ENCODE results near the gene GMIP. TPM values are rescaled to one million over a fixed set of nuclear protein-coding genes. Genes with fewer than 3 reads are reported as not detected.

The GMIP gene
- total RNA-seq, 1 donor: 6.5 TPM

- Histone ChIP-seq H3K4me2 (ENCODE audit: insufficient read depth, low read length) (peak overlapping the region; percentile 86), H3K79me2 (ENCODE audit: insufficient read depth, low read length) (peaks cover 8% of the 10 kb centered on the region), H3K36me3 (ENCODE audit: insufficient read depth, low read length) (peaks cover 30% of the 10 kb centered on the region), H3K4me1 (ENCODE audit: insufficient read depth, low read length) (peaks cover 8% of the 10 kb centered on the region), H3K27me3 (ENCODE audit: insufficient read depth, low read length) (no peaks in the 10 kb centered on the region), H3K27ac (ENCODE audit: low read depth, low read length) (peak overlapping the region; percentile 45), H3K4me3 (ENCODE audit: insufficient read depth, low read length) (peak overlapping the region; percentile 97), H4K20me1 (ENCODE audit: insufficient read depth, low read length) (no peaks in the 10 kb centered on the region), H3K9me3 (ENCODE audit: low read depth, low read length) (no peaks in the 10 kb centered on the region), H2AFZ (ENCODE audit: low read length) (peak overlapping the region; percentile 89)
- DNase-seq (ENCODE audit: insufficient read length, low spot score, missing footprints): peak; percentile 93
- TF ChIP-seq CTCF (IDR thresholded peaks at IDR 0.05; ENCODE audit: extremely low read depth, low read depth, low read length): no peak
Observed at GRCh38 chr19:19642506-19643157, 825 bp downstream of the GMIP start.

DNA sequence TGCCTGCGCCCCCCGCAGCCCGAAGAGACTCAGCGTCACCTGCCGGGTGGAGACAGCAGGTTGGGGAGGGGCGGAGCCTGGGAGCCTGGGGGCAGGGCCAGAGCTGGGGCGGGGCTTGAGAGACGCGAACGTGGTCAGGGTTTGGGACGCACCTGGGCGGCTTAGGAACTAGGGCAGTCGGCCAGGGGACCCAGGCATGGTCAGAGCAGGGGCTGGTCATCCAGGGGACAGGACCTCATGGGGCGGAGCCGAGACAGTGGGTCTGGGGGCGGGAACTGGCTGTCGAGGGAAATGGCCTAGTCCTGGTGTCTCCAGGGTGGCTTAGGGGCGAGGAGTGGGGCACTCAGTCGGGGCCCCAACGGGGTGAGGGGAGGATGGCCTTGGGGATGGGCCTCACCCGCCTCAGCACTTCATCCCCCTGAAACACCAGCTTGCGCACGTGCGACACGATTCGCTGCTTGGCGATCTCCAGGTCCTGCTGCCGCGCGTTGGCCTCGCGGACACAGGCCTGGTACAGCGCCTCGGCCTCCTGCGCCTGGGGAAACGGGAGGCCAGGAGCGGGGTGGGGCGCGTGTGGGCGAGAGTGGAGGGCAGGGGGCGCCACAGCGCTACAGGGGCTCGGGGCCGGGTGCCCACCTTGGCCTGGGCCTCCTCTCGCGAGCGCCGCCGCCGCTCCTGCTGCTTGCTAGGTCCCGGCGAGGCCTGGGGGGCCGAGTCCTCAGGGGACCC, 5.8 kb downstream of the GMIP start:
- no peak for TF ChIP-seq CTCF (IDR thresholded peaks at IDR 0.05; ENCODE audit: extremely low read depth, low read depth, low read length)
- Histone ChIP-seq H3K4me3 (ENCODE audit: insufficient read depth, low read length) (no peak overlapping the region), H2AFZ (ENCODE audit: low read length) (no peak overlapping the region), H3K27ac (ENCODE audit: low read depth, low read length) (no peak overlapping the region), H3K27me3 (ENCODE audit: insufficient read depth, low read length) (no peaks in the 10 kb centered on the region), H3K4me2 (ENCODE audit: insufficient read depth, low read length) (no peak overlapping the region), H3K36me3 (ENCODE audit: insufficient read depth, low read length) (peaks cover 34% of the 10 kb centered on the region), H3K79me2 (ENCODE audit: insufficient read depth, low read length) (peaks cover 2% of the 10 kb centered on the region), H3K9me3 (ENCODE audit: low read depth, low read length) (no peaks in the 10 kb centered on the region), H4K20me1 (ENCODE audit: insufficient read depth, low read length) (no peaks in the 10 kb centered on the region), H3K4me1 (ENCODE audit: insufficient read depth, low read length) (no peaks in the 10 kb centered on the region)
- DNase-seq (ENCODE audit: insufficient read length, low spot score, missing footprints): no peak

- no peaks in the 10 kb centered on the region for H4K20me1 ChIP-seq (ENCODE audit: insufficient read depth, low read length)
- no peak overlapping the region for H2AFZ ChIP-seq (ENCODE audit: low read length)
- no peak for TF ChIP-seq CTCF (IDR thresholded peaks at IDR 0.05; ENCODE audit: extremely low read depth, low read depth, low read length)
- no peak overlapping the region for H3K4me3 ChIP-seq (ENCODE audit: insufficient read depth, low read length)
- no peak overlapping the region for H3K27ac ChIP-seq (ENCODE audit: low read depth, low read length)
- no peak overlapping the region for H3K4me2 ChIP-seq (ENCODE audit: insufficient read depth, low read length)
- H3K27me3 ChIP-seq (ENCODE audit: insufficient read depth, low read length): no peaks in the 10 kb centered on the region
- H3K9me3 ChIP-seq (ENCODE audit: low read depth, low read length): no peaks in the 10 kb centered on the region
- peaks cover 37% of the 10 kb centered on the region for H3K36me3 ChIP-seq (ENCODE audit: insufficient read depth, low read length)
- no peak for DNase-seq (ENCODE audit: insufficient read length, low spot score, missing footprints)
- H3K4me1 ChIP-seq (ENCODE audit: insufficient read depth, low read length): no peaks in the 10 kb centered on the region
- H3K79me2 ChIP-seq (ENCODE audit: insufficient read depth, low read length): no peaks in the 10 kb centered on the region
Observed at GRCh38 chr19:19637186-19637522, 6.3 kb downstream of the GMIP start.

- peak; percentile 87 for DNase-seq (ENCODE audit: insufficient read length, low spot score, missing footprints)
- TF ChIP-seq CTCF (IDR thresholded peaks at IDR 0.05; ENCODE audit: extremely low read depth, low read depth, low read length): no peak
- no peak overlapping the region for H3K27ac ChIP-seq (ENCODE audit: low read depth, low read length)
- H3K27me3 ChIP-seq (ENCODE audit: insufficient read depth, low read length): no peaks in the 10 kb centered on the region
- H3K36me3 ChIP-seq (ENCODE audit: insufficient read depth, low read length): peaks cover 36% of the 10 kb centered on the region
- no peak overlapping the region for H3K4me2 ChIP-seq (ENCODE audit: insufficient read depth, low read length)
- H3K4me1 ChIP-seq (ENCODE audit: insufficient read depth, low read length): no peaks in the 10 kb centered on the region
- no peaks in the 10 kb centered on the region for H3K9me3 ChIP-seq (ENCODE audit: low read depth, low read length)
- no peaks in the 10 kb centered on the region for H3K79me2 ChIP-seq (ENCODE audit: insufficient read depth, low read length)
- no peak overlapping the region for H2AFZ ChIP-seq (ENCODE audit: low read length)
- no peak overlapping the region for H3K4me3 ChIP-seq (ENCODE audit: insufficient read depth, low read length)
- no peaks in the 10 kb centered on the region for H4K20me1 ChIP-seq (ENCODE audit: insufficient read depth, low read length)
Observed at GRCh38 chr19:19636573-19637185, 6.8 kb downstream of the GMIP start.
